ENCODE measurements around the gene PDCL3. TPM values are rescaled to one million over a fixed set of nuclear protein-coding genes. Genes with fewer than 3 reads are reported as not detected.

The PDCL3 gene
- 17.1 TPM for polyA plus RNA-seq (2013, experiment 1 of 2)
- 17.3 TPM for polyA plus RNA-seq (2013, experiment 2 of 2)

- WGBS, 2 donors (ENCODE audit: extremely low coverage in 2 of 2, insufficient read length in 2 of 2, insufficient replicate concordance in 1 of 2): no CpG with 5 or more reads among the region's 62 CpGs
- Histone ChIP-seq H3K4me1 (ENCODE audit: control insufficient read depth in 2 of 2, insufficient read depth in 1 of 2, low read depth in 1 of 2, low read length in 2 of 2) (peaks cover 1 to 3% of the 10 kb centered on the region in 2 donors), H2BK5ac (ENCODE audit: low read length) (peak within 1 kb of the TSS; percentile 93), H3K79me1 (ENCODE audit: low read depth, low read length) (no peaks in the 10 kb centered on the region), H2BK120ac (ENCODE audit: low read depth, low read length) (no peak within 1 kb of the TSS), H2BK15ac (ENCODE audit: low read length) (peak within 1 kb of the TSS; percentile 31), H2AK5ac (ENCODE audit: low read depth, low read length) (peak within 1 kb of the TSS; percentile 54), H3K18ac (ENCODE audit: low read length) (peak within 1 kb of the TSS; percentile 98), H3K36me3 (replicated peaks in 1 of 2; ENCODE audit: control insufficient read depth in 2 of 2, insufficient read depth in 2 of 2, low read length in 2 of 2) (peaks cover 3 to 16% of the 10 kb centered on the region in 2 donors), H2BK12ac (ENCODE audit: low read length) (no peak within 1 kb of the TSS), H3K4me3 (ENCODE audit: low read length in 2 of 2) (peak within 1 kb of the TSS; percentile 69 to 92), H3K4ac (ENCODE audit: low read length) (no peak within 1 kb of the TSS), H3K14ac (ENCODE audit: low read length) (peak within 1 kb of the TSS; percentile 66), H3K27ac (replicated peaks; ENCODE audit: low read length) (peak within 1 kb of the TSS; percentile 98), H3K27me3 (ENCODE audit: control insufficient read depth in 3 of 3, insufficient read depth in 3 of 3, low read depth in 1 of 3, low read length in 3 of 3) (peaks cover 0 to 3% (median 0%) of the 10 kb centered on the region in 3 experiments), H3K9ac (ENCODE audit: low read depth, low read length, poor library complexity) (peak within 1 kb of the TSS; percentile 88), H2AFZ (ENCODE audit: low read length) (peak within 1 kb of the TSS; percentile 99), H3K4me2 (ENCODE audit: insufficient read depth, low read length, poor library complexity, severe bottlenecking) (peak within 1 kb of the TSS; percentile 78), H3K23ac (ENCODE audit: low read depth, low read length, poor library complexity) (peak within 1 kb of the TSS; percentile 95), H4K91ac (ENCODE audit: low read depth, low read length, poor library complexity) (no peak within 1 kb of the TSS), H3K9me3 (replicated peaks in 1 of 2; ENCODE audit: control insufficient read depth in 2 of 2, insufficient read depth in 1 of 2, low read depth in 1 of 2, low read length in 2 of 2) (no peaks in the 10 kb centered on the region), H4K8ac (ENCODE audit: low read depth, low read length) (peak within 1 kb of the TSS; percentile 1)
- peak; percentile 92 for DNase-seq (ENCODE audit: low spot score)
These were observed at the start of gene PDCL3 for GRCh38 chr2:100562613-100563406. TSS of gene PDCL3 (plus strand) at chr2:100562993. CDS start at chr2:100563068, 75 bp downstream.

GRCh38 chr2:100513650-100514049, 49.1 kb upstream of the PDCL3 start:
- Histone ChIP-seq H2BK12ac (ENCODE audit: low read length) (no peak overlapping the region), H3K36me3 (replicated peaks in 1 of 2; ENCODE audit: control insufficient read depth in 2 of 2, insufficient read depth in 2 of 2, low read length in 2 of 2) (no peaks in the 10 kb centered on the region), H2BK5ac (ENCODE audit: low read length) (no peak overlapping the region), H4K8ac (ENCODE audit: low read depth, low read length) (no peak overlapping the region), H3K14ac (ENCODE audit: low read length) (no peak overlapping the region), H3K27ac (replicated peaks; ENCODE audit: low read length) (no peak overlapping the region), H3K4me2 (ENCODE audit: insufficient read depth, low read length, poor library complexity, severe bottlenecking) (no peak overlapping the region), H3K4ac (ENCODE audit: low read length) (no peak overlapping the region), H3K4me3 (ENCODE audit: low read length in 2 of 2) (no peak overlapping the region), H3K4me1 (ENCODE audit: control insufficient read depth in 2 of 2, insufficient read depth in 1 of 2, low read depth in 1 of 2, low read length in 2 of 2) (no peaks in the 10 kb centered on the region), H3K27me3 (ENCODE audit: control insufficient read depth in 3 of 3, insufficient read depth in 3 of 3, low read depth in 1 of 3, low read length in 3 of 3) (no peaks in the 10 kb centered on the region), H3K18ac (ENCODE audit: low read length) (no peak overlapping the region), H3K9me3 (replicated peaks in 1 of 2; ENCODE audit: control insufficient read depth in 2 of 2, insufficient read depth in 1 of 2, low read depth in 1 of 2, low read length in 2 of 2) (no peaks in the 10 kb centered on the region), H2BK120ac (ENCODE audit: low read depth, low read length) (no peak overlapping the region), H2BK15ac (ENCODE audit: low read length) (no peak overlapping the region), H2AFZ (ENCODE audit: low read length) (no peak overlapping the region), H2AK5ac (ENCODE audit: low read depth, low read length) (no peak overlapping the region), H3K23ac (ENCODE audit: low read depth, low read length, poor library complexity) (no peak overlapping the region), H3K79me1 (ENCODE audit: low read depth, low read length) (no peaks in the 10 kb centered on the region), H3K9ac (ENCODE audit: low read depth, low read length, poor library complexity) (no peak overlapping the region), H4K91ac (ENCODE audit: low read depth, low read length, poor library complexity) (no peak overlapping the region)
- no peak for DNase-seq (ENCODE audit: low spot score)
- no CpG with 5 or more reads among the region's 4 CpGs for WGBS, 2 donors (ENCODE audit: extremely low coverage in 2 of 2, insufficient read length in 2 of 2, insufficient replicate concordance in 1 of 2)

GRCh38 chr2:100517556-100517955, 45.2 kb upstream of the PDCL3 start:
- Histone ChIP-seq H4K91ac (ENCODE audit: low read depth, low read length, poor library complexity) (no peak overlapping the region), H3K27ac (replicated peaks; ENCODE audit: low read length) (no peak overlapping the region), H3K36me3 (replicated peaks in 1 of 2; ENCODE audit: control insufficient read depth in 2 of 2, insufficient read depth in 2 of 2, low read length in 2 of 2) (no peaks in the 10 kb centered on the region), H3K27me3 (ENCODE audit: control insufficient read depth in 3 of 3, insufficient read depth in 3 of 3, low read depth in 1 of 3, low read length in 3 of 3) (no peaks in the 10 kb centered on the region), H2BK12ac (ENCODE audit: low read length) (no peak overlapping the region), H3K23ac (ENCODE audit: low read depth, low read length, poor library complexity) (no peak overlapping the region), H2BK5ac (ENCODE audit: low read length) (no peak overlapping the region), H3K14ac (ENCODE audit: low read length) (no peak overlapping the region), H3K4me3 (ENCODE audit: low read length in 2 of 2) (no peak overlapping the region), H2BK15ac (ENCODE audit: low read length) (no peak overlapping the region), H3K9me3 (replicated peaks in 1 of 2; ENCODE audit: control insufficient read depth in 2 of 2, insufficient read depth in 1 of 2, low read depth in 1 of 2, low read length in 2 of 2) (no peaks in the 10 kb centered on the region), H2AFZ (ENCODE audit: low read length) (no peak overlapping the region), H3K79me1 (ENCODE audit: low read depth, low read length) (no peaks in the 10 kb centered on the region), H3K4me1 (ENCODE audit: control insufficient read depth in 2 of 2, insufficient read depth in 1 of 2, low read depth in 1 of 2, low read length in 2 of 2) (no peaks in the 10 kb centered on the region), H3K4ac (ENCODE audit: low read length) (no peak overlapping the region), H4K8ac (ENCODE audit: low read depth, low read length) (no peak overlapping the region), H3K4me2 (ENCODE audit: insufficient read depth, low read length, poor library complexity, severe bottlenecking) (no peak overlapping the region), H2AK5ac (ENCODE audit: low read depth, low read length) (no peak overlapping the region), H3K18ac (ENCODE audit: low read length) (no peak overlapping the region), H2BK120ac (ENCODE audit: low read depth, low read length) (no peak overlapping the region), H3K9ac (ENCODE audit: low read depth, low read length, poor library complexity) (no peak overlapping the region)
- WGBS, 2 donors (ENCODE audit: extremely low coverage in 2 of 2, insufficient read length in 2 of 2, insufficient replicate concordance in 1 of 2): no CpG with 5 or more reads among the region's 1 CpG
- DNase-seq (ENCODE audit: low spot score): no peak

GRCh38 chr2:100518801-100519200, 44.0 kb upstream of the PDCL3 start:
- Histone ChIP-seq H2AFZ (ENCODE audit: low read length) (no peak overlapping the region), H2AK5ac (ENCODE audit: low read depth, low read length) (no peak overlapping the region), H2BK5ac (ENCODE audit: low read length) (no peak overlapping the region), H3K79me1 (ENCODE audit: low read depth, low read length) (no peaks in the 10 kb centered on the region), H2BK15ac (ENCODE audit: low read length) (no peak overlapping the region), H4K8ac (ENCODE audit: low read depth, low read length) (no peak overlapping the region), H3K4me2 (ENCODE audit: insufficient read depth, low read length, poor library complexity, severe bottlenecking) (no peak overlapping the region), H3K9ac (ENCODE audit: low read depth, low read length, poor library complexity) (no peak overlapping the region), H4K91ac (ENCODE audit: low read depth, low read length, poor library complexity) (no peak overlapping the region), H3K4me3 (ENCODE audit: low read length in 2 of 2) (no peak overlapping the region), H3K4me1 (ENCODE audit: control insufficient read depth in 2 of 2, insufficient read depth in 1 of 2, low read depth in 1 of 2, low read length in 2 of 2) (no peaks in the 10 kb centered on the region), H3K18ac (ENCODE audit: low read length) (no peak overlapping the region), H2BK120ac (ENCODE audit: low read depth, low read length) (no peak overlapping the region), H3K9me3 (replicated peaks in 1 of 2; ENCODE audit: control insufficient read depth in 2 of 2, insufficient read depth in 1 of 2, low read depth in 1 of 2, low read length in 2 of 2) (no peaks in the 10 kb centered on the region), H3K23ac (ENCODE audit: low read depth, low read length, poor library complexity) (no peak overlapping the region), H3K27me3 (ENCODE audit: control insufficient read depth in 3 of 3, insufficient read depth in 3 of 3, low read depth in 1 of 3, low read length in 3 of 3) (peaks cover 0 to 2% (median 0%) of the 10 kb centered on the region in 3 experiments), H2BK12ac (ENCODE audit: low read length) (no peak overlapping the region), H3K36me3 (replicated peaks in 1 of 2; ENCODE audit: control insufficient read depth in 2 of 2, insufficient read depth in 2 of 2, low read length in 2 of 2) (no peaks in the 10 kb centered on the region), H3K4ac (ENCODE audit: low read length) (no peak overlapping the region), H3K27ac (replicated peaks; ENCODE audit: low read length) (no peak overlapping the region), H3K14ac (ENCODE audit: low read length) (no peak overlapping the region)
- 100% methylated on average over 1 of the region's 2 CpGs; no CpG with 5 or more reads in 1 of the 2 donors for WGBS, 2 donors (ENCODE audit: extremely low coverage in 2 of 2, insufficient read length in 2 of 2, insufficient replicate concordance in 1 of 2)
- no peak for DNase-seq (ENCODE audit: low spot score)

Data from neuronal stem cell (in vitro differentiated cells).